Suprapubic skin (tissue), 3 donors: ENCODE data around the gene FCHSD1.

Source experiments
- POLR2A ChIP-seq, 2 donors: fragments of 450-650 bp; IDR thresholded peaks; one replicate each; pipeline ENCODE4 v1.6.1; 2017; ENCODE audit warnings: antibody characterized with exemption in 2 of 2, mild to moderate bottlenecking in 2 of 2, moderate library complexity in 2 of 2
- TF ChIP-seq, protein P1 (sequence below), 2 donors: fragments of 200-600 bp in 1 of 2; fragments of 450-650 bp in 1 of 2; sonication (generic) in 1 of 2; IDR thresholded peaks; one replicate each; pipeline ENCODE4 v1.5.1; 2016 to 2019; ENCODE audit warnings: antibody characterized with exemption in 2 of 2, mild to moderate bottlenecking in 1 of 2, moderate library complexity in 1 of 2

DNA sequence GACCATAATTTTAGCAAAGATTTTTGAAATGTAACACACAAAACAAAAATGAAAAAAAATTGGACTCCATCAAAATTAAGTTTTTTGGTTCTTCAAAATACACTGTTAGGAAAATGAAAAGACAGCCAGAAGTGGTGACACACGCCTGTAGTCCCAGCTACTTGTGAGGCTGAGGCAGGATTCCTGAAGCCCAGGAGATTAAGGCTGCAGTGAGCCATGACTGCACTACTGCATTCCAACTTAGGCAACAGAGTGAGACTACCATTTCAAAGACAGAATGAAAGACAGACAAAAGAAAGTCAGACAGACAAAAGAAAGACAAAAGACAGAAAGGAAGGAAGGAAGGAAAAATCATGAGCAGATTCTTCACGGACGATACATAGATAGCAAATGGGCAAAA, 39.9 kb downstream of the FCHSD1 start:
- TF ChIP-seq POLR2A (IDR thresholded peaks at IDR 0.05): no peak
- TF ChIP-seq, protein P1, sequence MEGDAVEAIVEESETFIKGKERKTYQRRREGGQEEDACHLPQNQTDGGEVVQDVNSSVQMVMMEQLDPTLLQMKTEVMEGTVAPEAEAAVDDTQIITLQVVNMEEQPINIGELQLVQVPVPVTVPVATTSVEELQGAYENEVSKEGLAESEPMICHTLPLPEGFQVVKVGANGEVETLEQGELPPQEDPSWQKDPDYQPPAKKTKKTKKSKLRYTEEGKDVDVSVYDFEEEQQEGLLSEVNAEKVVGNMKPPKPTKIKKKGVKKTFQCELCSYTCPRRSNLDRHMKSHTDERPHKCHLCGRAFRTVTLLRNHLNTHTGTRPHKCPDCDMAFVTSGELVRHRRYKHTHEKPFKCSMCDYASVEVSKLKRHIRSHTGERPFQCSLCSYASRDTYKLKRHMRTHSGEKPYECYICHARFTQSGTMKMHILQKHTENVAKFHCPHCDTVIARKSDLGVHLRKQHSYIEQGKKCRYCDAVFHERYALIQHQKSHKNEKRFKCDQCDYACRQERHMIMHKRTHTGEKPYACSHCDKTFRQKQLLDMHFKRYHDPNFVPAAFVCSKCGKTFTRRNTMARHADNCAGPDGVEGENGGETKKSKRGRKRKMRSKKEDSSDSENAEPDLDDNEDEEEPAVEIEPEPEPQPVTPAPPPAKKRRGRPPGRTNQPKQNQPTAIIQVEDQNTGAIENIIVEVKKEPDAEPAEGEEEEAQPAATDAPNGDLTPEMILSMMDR (IDR thresholded peaks at IDR 0.05): no peak
